Pons (tissue), 1 donor: ENCODE data around the gene NCOA1.
A peak's percentile ranks its signal among the peaks of the same experiment; 100 is the strongest.

Experiments
- DNase-seq: peaks from one replicate; pipeline ENCODE4 v3.0.0-alpha.2; 2016; ENCODE audit warnings: low spot score

Gene NCOA1

DNA sequence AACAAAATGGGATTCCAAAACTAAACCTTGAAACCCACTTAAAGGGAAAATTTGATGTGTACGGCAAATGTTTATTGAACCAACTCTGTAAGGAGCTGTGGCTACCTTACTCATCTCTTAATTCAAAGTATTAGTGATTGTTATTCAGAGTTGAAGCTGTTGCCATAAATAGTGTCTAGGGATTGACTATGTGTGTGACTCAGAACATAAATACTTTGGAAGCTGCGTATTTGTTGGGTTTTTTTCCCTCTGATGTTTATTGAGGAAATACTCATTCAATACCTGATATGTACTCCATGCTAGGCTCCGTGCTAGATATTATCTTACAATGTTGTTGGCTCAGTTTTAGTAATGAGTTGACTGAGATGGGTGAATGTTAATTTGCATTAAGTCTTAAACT lies 211.7 kb downstream of the NCOA1 start:
- no peak for DNase-seq

DNA sequence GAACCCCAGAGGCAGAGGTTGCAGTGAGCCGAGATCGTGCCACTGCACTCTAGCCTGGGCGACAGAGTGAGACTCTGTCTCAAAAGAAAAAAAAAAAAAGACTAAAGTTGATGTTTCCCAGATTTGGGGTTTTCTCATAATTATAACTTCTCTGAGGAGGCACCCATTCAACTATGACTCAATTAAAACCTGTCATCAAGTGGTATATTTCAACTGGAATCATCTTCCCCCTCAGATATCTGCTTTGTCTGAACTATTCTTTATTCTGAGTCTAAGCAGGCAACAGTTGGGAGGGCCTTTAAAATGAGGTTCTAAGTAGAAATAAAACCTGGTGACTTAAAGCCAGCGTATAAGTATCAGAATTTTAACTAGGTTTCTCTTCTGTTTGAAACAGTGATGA lies 213.6 kb downstream of the NCOA1 start:
- no peak for DNase-seq

DNA sequence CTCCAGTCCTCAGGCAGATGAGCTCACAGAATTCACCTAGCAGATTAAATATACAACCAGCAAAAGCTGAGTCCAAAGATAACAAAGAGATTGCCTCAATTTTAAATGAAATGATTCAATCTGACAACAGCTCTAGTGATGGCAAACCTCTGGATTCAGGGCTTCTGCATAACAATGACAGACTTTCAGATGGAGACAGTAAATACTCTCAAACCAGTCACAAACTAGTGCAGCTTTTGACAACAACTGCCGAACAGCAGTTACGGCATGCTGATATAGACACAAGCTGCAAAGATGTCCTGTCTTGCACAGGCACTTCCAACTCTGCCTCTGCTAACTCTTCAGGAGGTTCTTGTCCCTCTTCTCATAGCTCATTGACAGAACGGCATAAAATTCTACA lies 216.1 kb downstream of the NCOA1 start:
- peak; percentile 74 for DNase-seq

DNA sequence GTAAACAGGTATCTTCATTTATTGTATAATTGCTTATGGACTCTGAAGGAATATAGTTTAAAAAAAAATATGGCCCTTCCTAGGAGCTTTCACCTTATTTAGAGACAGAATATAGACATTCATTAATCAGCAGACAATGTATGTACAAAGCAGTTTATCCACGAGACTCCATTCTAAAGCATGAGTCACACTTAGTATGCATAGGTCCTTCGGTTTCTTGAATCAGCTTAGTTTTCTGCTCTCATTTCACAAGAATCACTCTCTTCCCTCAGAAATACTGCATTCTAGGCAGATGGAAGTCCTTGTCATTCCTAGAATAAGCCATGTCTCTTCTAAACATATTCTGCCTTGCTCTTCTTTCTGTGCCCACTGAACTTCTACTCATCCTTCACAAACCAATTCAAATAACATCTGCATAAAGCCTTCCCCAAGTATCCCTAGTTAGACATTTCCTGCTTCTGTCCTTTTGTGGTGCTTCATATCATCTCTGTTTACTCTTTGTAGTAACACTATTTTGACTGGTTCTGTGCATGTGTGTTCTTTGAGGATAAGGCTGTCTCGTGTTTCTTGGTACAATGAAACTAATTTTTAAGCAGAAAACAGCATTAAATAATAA lies 217.6 kb downstream of the NCOA1 start:
- DNase-seq, result no peak

DNA sequence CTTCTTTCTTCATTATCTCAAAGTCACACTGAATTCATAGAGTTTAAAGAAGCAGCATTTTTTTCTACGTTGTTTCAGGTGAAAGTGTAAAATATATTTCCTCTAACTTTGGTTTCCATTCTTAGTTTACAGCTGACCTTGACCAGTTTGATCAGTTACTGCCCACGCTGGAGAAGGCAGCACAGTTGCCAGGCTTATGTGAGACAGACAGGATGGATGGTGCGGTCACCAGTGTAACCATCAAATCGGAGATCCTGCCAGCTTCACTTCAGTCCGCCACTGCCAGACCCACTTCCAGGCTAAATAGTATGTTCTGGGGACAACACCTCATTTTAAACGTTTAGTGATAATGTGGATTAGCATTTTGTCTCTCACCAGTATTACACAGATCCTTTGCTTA lies 219.8 kb downstream of the NCOA1 start:
- no peak for DNase-seq

DNA sequence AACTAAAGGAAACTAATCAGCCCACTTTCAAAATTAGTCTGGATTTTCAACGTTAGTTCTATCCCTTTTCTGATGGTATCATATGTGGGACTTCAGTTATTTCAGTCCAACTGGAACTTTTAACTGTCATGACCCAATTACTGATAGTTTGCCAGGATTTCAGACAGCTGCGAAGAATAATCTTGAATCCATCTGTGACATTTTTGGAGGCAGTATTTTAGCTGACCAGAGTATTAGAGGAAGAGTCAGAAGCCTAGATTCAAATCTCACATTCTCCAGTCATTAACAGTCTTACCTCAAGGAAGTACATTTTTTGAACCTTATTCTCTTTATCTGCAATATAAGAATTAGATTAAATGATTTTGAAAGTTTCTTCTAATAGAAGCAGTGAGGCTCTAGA lies 220.8 kb downstream of the NCOA1 start:
- DNase-seq, result no peak

DNA sequence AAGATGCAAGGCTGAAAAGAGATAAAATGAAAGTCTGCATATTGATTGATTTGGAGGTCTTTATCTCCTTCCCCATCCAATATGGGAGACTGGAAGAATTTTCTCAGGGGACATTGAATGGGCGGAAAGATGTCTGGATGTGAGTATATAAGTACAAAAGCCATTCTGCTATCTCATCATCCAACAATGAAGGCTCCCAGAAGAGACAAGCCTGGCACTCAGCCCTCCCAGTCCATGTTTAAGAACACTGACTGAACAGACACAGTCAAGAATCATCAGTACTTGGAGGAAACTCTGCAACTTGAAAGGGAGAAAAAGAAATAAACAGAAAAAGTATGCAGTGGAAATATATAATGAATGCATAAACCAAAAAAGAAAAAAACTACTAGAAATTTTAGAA lies 221.2 kb downstream of the NCOA1 start:
- no peak for DNase-seq

DNA sequence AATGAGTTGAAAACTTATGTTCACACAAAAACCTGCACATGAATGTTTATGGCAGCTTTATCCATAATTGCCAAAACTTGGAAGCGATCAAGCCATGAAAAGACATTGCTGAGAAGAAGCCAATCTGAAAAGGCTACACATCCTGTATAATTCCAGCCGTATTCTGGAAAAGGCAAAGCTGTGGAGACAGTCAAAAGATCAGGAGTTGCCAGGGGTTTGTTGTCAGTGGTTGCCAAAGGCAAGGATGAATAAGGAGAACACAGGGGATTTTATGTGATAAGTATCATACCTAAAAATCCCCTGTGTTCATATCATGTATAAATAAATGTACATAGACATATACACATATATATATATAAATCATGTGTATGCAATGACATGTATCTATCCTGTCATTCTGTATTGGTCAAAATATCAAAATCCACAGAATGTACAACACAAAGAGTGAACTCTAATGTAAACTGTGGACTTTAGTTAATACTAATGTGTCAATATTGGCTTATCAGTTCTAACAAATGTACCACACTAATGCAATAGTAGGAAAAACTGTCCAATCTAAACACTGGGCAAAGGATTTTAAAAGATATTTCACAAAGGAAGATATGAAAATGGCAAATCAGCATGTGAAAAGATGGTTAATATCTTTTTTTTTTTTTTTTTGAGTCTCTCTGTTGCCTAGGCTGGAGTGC lies 226.4 kb downstream of the NCOA1 start:
- DNase-seq, result no peak

DNA sequence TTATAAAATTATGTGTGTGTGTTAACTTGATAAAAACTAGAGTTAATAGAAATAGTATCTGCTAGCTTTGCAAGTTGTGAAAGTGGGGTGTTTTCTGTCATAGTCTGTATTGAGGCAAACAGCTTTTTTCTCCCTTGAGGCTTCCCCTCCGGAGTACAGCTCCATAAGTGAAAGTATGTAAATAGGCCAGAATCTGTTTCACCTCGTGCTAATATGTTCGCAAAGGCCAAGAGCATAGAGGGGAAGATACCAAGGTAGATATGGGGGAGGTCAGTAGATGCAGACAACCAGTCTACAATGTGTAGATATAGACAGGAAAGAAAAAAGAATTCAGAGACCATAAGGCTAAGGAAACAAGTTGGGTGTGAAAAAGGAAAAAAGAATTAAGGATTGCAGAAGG lies 229.3 kb downstream of the NCOA1 start:
- DNase-seq, result no peak

DNA sequence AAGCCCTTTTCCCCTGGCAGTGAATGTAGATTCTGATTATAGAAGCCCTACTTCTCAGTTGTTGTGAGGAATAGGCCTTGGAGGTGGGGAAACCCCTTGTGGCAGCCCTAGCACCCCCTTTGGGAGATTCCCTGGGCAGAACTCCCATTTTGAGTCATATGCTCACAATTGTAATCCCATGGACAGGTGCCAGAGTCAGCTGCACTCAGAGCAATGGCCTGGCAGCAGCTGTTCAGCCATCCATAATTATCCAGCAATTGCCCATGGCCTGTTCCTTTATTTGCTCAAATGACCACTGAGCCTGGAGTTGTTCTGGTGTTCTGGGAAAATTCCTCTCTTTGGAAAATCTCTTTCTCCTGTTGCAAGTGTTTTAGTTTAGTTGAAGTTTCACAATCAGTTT lies 230.4 kb downstream of the NCOA1 start:
- DNase-seq, result peak; percentile 94

DNA sequence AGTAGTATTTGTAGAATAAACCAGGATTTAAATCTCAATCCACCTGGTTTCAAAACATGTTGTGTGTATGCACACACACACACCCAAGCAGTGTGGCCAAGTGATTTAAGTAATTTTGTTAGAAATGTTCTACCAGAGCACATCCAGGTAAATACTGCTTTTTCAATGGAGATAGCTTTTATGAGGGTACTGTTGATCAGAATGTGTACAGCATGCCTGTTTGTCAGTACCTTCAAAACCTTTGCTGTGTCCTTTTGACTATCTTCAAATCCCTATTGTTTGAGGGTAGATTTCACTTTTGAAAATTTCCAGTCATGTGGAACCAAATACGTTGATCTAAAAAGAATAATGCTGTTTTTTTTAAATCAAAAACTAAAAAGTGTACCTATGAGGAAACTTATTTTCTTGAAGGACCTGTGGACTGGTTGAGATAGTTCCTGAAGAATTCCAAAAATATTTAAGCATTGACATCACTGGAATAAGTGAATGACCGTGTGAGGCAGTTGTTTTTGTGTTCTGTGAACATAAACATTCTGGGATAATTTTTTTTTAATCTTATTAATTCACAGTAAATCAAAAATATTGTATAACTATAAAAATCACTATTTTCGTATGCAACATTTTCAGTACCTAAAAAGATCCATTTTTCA lies 231.2 kb downstream of the NCOA1 start:
- DNase-seq, result peak; percentile 13

DNA sequence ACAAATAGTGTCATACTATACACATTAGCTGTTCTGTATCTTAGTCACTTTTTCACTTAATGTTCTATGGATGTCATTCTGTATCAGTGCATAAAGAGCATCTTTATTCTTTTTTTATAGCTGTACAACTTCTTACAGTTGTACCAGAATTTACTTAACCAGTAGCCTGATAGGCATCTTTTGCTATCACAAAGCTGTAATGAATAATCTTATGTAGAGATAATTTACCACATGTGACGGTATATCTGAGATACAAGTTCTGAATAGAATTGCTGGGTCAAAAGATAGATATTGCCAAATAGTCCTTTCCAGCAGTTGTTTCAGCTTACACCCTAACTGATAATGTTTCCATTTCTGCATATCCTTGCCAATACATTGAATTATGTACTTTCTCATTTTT lies 232.1 kb downstream of the NCOA1 start:
- DNase-seq, result no peak

DNA sequence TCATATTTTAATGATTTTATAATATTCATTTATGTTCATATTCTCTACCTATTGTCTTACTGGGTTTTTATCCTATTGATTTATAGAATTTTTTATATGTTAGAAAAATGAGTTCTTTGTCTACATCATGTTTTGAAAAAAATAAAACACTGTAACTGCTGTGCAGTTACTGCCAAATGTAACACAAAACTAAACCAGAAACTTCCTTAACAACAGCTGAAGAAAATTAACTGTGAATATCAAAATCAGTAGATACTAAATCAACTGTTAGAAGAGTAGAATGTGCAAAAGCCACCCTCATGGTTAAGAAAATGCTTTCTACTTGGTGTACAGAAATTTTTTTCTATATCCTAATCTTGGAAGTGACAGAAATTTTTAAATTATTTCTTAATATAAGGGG lies 232.6 kb downstream of the NCOA1 start:
- DNase-seq, result no peak

DNA sequence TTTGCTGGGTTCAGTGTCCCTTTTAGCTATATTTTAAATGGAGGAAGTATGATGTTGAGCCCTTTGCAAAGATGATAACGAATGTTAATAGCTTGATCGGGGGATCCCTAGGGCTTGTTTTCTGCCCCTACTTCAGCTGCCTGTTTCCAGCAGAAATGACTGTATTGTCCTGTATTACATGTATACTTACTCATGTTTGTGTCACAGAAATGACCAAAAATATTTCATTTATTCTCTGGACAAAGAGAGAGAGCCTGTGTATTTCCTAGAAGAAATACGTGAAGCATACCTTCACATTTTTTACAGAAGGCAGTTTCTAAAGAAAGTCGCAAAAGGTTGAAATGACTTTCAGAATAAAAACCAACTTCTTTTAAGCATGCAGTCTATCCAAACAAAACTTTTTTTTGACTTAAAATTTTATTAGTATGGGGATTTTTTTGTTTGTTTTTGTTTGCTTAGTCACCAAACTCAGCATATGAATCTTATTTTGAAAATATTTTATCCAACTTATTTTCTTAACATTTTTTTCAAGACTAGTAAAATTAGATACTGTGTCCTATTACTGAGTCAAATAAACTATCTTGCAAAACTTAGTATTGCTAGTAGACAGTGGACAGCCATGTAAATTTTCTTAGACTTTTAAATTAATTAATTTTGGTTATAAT lies 233.2 kb downstream of the NCOA1 start:
- no peak for DNase-seq

DNA sequence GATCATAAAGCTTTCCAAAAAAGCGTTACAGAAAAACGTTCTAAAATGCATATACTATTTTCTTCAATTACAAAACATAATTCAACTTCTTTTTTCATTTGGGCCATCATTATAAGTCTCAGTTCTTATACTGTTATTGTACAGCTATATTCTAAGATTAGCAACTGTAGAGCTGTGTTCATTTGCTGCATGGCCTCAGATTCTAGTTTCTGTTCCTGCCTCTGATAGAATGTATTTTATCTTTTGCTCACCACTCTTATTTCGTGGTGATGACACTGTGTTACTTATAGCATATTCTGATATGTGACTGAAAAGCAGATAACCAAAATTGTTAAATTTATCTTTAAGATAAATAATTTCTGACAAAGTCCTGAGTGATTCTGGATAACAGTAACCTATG lies 234.9 kb downstream of the NCOA1 start:
- DNase-seq, result no peak

DNA sequence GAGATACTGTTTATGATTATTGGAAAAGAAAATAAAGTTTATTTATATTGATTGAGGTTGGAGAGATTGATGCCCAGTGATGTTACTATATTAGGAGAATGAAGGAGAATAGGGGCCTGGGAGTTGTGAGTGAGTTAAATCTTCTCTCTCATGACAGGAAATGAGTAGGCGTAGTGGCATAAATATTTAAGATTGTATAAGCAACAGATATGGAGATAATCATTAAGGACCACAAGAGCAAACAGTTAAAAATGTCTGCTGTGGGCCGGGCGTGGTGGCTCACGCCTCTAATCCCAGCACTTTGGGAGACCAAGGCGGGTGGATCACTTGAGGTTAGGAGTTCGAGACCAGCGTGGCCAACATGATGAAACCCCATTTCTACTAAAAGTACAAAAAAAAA lies 239.4 kb downstream of the NCOA1 start:
- no peak for DNase-seq

DNA sequence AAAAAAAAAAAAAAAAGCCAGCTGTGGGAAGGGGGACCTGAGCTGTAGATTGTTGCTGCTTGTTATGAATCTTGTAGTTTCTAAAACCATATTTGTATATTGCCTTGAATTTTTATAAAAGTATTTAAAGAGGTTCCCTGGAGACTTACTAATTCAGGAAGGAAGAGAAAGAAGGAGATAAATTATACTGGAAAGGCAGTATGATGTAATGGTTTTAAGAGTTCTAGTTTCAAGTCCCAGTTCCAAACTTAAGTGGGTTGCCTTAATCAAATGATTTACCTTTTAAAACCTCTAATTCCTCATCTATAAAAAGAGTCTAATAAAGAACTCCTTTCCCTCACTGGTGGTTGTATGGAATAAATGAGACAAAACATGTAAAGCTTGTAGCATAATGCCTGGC lies 240.0 kb downstream of the NCOA1 start:
- no peak for DNase-seq

DNA sequence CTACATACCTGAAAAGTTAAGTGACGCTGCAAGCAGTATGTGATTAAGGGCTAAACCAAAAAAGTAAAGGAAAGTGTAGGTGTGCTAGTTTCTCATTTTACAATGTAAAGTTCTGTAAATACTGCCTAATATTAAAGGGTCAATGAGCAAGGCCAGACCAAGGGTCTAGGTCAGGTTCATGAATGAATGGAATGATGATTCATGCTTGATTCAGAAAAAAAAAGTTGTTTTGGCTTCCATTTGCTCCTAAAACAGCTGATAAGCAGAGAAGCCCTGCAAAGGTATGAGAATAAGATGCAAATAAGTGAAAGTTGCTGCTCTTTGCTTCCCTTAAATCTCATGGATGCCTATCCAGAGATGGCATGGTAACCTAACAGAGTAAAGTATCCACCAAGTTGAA lies 240.9 kb downstream of the NCOA1 start:
- DNase-seq, result no peak

DNA sequence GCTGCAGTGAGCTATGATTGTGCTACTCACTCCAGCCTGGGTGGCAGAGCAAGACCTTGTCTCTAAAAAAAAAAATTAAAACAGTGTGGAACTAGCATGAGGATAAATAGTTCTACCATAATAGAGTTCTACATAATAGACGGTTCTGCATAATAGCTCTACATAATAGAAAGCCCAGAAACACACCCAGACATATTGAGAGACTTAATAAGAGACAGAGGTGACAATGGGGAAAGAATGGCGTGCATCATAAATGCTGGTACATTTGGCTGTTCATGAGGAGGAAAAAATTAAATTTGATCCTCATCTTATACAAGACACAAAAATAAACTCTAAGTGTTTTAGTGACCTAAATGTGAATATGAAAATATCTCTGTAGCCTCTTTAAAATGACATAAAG lies 243.7 kb downstream of the NCOA1 start:
- no peak for DNase-seq

DNA sequence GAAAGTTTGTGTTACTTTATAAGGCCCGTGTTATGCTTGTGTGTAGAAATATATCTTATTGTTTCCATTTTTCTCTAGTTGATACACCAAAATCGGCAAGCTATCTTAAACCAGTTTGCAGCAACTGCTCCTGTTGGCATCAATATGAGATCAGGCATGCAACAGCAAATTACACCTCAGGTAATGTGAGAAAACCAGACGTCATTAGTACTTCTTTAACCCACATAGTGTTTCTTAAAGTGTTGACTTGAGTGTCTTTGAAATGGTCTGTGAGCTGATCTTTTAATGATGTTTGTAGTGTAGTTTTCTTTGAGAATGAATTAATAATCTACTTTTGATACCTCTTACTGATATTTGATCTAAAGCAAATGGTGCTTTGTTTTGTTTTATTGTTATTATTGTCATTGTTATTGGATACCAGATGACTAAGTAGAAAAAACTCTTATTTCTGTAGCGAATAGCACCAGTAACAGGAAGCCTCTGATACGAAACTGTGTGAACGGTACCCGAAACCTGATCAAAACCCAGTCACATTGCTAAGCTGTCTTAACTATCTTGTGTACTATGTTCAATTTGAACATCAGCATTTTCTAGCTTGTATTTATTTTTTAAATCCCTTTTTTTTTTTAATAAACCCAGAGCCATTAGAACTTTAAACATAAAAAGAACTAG lies 248.4 kb downstream of the NCOA1 start:
- no peak for DNase-seq

DNA sequence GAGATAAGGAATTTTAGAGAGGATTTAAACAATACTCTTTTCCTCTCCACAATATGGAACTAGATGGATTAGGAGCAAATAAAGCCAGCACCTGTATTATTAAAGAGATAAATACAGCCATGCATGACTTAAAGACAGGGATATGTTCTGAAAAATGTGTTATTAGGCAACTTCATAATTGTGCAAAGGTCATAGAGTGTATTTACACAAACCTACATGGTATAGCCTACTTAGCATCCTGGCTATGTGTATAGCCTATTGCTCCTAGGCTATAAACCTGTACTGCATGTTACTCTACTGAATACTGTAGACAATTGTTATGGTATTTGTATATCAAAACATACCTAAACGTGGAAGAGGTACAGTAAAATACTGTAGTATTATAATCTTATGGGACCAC lies 249.1 kb downstream of the NCOA1 start:
- DNase-seq, result no peak

DNA sequence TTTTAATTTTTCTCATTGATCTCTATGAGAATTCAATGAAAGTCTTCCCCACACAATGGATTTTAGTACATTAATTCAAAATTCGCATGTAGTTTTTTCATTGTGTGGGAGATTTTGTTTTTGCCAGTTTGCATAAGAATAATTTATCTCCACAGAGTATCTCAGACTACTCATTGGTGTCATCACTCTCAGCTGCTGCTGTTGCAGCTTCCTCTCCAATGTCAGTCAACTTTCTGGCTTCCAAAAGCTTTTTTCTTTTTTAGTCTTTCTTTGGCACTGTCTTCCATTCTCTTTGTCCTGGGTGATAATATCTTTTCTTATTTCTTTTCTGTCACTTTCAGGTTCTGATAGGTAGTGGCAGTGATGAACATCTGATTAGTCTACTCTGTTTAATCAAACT lies 251.7 kb downstream of the NCOA1 start:
- no peak for DNase-seq

DNA sequence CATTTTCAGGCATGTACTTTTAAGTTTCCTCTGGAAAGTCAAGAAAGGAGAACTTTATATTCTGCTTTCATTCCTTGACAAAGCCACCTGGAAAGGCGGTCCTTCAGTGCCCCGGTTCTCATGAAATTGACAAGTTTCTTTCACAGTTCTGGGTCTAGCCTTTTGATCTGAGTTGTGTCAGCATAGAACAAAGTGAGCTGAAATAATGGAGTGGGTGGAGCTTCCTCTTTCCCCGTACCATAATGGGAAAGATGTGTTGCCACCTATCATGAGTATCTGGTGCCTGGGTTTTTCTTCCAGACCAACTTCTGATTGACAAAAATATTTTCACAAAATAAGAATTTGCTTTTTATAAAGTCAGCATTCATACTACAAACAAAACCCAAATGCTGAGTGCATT lies 252.9 kb downstream of the NCOA1 start:
- peak; percentile 37 for DNase-seq
